ENCODE data around the gene VCAM1.

The VCAM1 gene

GRCh38 chr1:100730130-100730529 is 10.6 kb downstream of the VCAM1 start:
- no peak overlapping the region for H3K27ac ChIP-seq (replicated peaks; ENCODE audit: low read length)
- no peak overlapping the region for H2AK5ac ChIP-seq (ENCODE audit: low read depth, low read length)
- no peaks in the 10 kb centered on the region for H3K9me3 ChIP-seq (replicated peaks in 1 of 2; ENCODE audit: control insufficient read depth in 2 of 2, insufficient read depth in 1 of 2, low read depth in 1 of 2, low read length in 2 of 2)
- no peak overlapping the region for H3K4ac ChIP-seq (ENCODE audit: low read length)
- no peak overlapping the region for H3K4me2 ChIP-seq (ENCODE audit: insufficient read depth, low read length, poor library complexity, severe bottlenecking)
- H3K18ac ChIP-seq (ENCODE audit: low read length), result no peak overlapping the region
- H3K36me3 ChIP-seq (replicated peaks in 1 of 2; ENCODE audit: control insufficient read depth in 2 of 2, insufficient read depth in 2 of 2, low read length in 2 of 2), result no peaks in the 10 kb centered on the region
- H3K14ac ChIP-seq (ENCODE audit: low read length), result no peak overlapping the region
- H2BK15ac ChIP-seq (ENCODE audit: low read length), result no peak overlapping the region
- no peak overlapping the region for H3K23ac ChIP-seq (ENCODE audit: low read depth, low read length, poor library complexity)
- no peak overlapping the region for H3K4me3 ChIP-seq (ENCODE audit: low read length in 2 of 2)
- H2BK12ac ChIP-seq (ENCODE audit: low read length), result no peak overlapping the region
- H2AFZ ChIP-seq (ENCODE audit: low read length), result no peak overlapping the region
- no peak overlapping the region for H4K91ac ChIP-seq (ENCODE audit: low read depth, low read length, poor library complexity)
- DNase-seq (ENCODE audit: low spot score), result no peak
- no peaks in the 10 kb centered on the region for H3K27me3 ChIP-seq (ENCODE audit: control insufficient read depth in 3 of 3, insufficient read depth in 3 of 3, low read depth in 1 of 3, low read length in 3 of 3)
- no peaks in the 10 kb centered on the region for H3K79me1 ChIP-seq (ENCODE audit: low read depth, low read length)
- H2BK120ac ChIP-seq (ENCODE audit: low read depth, low read length), result no peak overlapping the region
- H3K4me1 ChIP-seq (ENCODE audit: control insufficient read depth in 2 of 2, insufficient read depth in 1 of 2, low read depth in 1 of 2, low read length in 2 of 2), result no peaks in the 10 kb centered on the region
- no peak overlapping the region for H4K8ac ChIP-seq (ENCODE audit: low read depth, low read length)
- H3K9ac ChIP-seq (ENCODE audit: low read depth, low read length, poor library complexity), result no peak overlapping the region
- H2BK5ac ChIP-seq (ENCODE audit: low read length), result no peak overlapping the region
- WGBS, 2 donors (ENCODE audit: extremely low coverage in 2 of 2, insufficient read length in 2 of 2, insufficient replicate concordance in 1 of 2), result no CpG with 5 or more reads among the region's 1 CpG

DNA sequence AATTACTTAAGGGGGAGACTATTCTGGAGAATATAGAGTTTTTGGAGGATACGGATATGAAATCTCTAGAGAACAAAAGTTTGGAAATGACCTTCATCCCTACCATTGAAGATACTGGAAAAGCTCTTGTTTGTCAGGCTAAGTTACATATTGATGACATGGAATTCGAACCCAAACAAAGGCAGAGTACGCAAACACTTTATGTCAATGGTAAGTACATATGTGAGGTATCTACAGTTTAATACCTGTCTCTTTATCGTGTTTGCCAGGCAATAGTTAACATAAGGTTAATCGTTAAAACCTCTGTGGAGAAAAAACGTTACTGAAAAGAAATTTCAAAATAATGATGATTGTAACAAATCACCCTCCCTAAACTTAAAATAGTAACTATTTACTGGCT is 11.8 kb downstream of the VCAM1 start:
- Histone ChIP-seq H4K91ac (ENCODE audit: low read depth, low read length, poor library complexity) (no peak overlapping the region), H3K14ac (ENCODE audit: low read length) (no peak overlapping the region), H3K36me3 (replicated peaks in 1 of 2; ENCODE audit: control insufficient read depth in 2 of 2, insufficient read depth in 2 of 2, low read length in 2 of 2) (no peaks in the 10 kb centered on the region), H3K27ac (replicated peaks; ENCODE audit: low read length) (no peak overlapping the region), H2AFZ (ENCODE audit: low read length) (no peak overlapping the region), H2AK5ac (ENCODE audit: low read depth, low read length) (no peak overlapping the region), H3K18ac (ENCODE audit: low read length) (no peak overlapping the region), H2BK5ac (ENCODE audit: low read length) (no peak overlapping the region), H3K4ac (ENCODE audit: low read length) (no peak overlapping the region), H3K79me1 (ENCODE audit: low read depth, low read length) (no peaks in the 10 kb centered on the region), H2BK15ac (ENCODE audit: low read length) (no peak overlapping the region), H3K4me3 (ENCODE audit: low read length in 2 of 2) (no peak overlapping the region), H3K4me2 (ENCODE audit: insufficient read depth, low read length, poor library complexity, severe bottlenecking) (no peak overlapping the region), H3K9ac (ENCODE audit: low read depth, low read length, poor library complexity) (no peak overlapping the region), H3K27me3 (ENCODE audit: control insufficient read depth in 3 of 3, insufficient read depth in 3 of 3, low read depth in 1 of 3, low read length in 3 of 3) (no peaks in the 10 kb centered on the region), H3K23ac (ENCODE audit: low read depth, low read length, poor library complexity) (no peak overlapping the region), H3K4me1 (ENCODE audit: control insufficient read depth in 2 of 2, insufficient read depth in 1 of 2, low read depth in 1 of 2, low read length in 2 of 2) (peaks cover 0 to 2% of the 10 kb centered on the region in 2 donors), H4K8ac (ENCODE audit: low read depth, low read length) (no peak overlapping the region), H2BK12ac (ENCODE audit: low read length) (no peak overlapping the region), H3K9me3 (replicated peaks in 1 of 2; ENCODE audit: control insufficient read depth in 2 of 2, insufficient read depth in 1 of 2, low read depth in 1 of 2, low read length in 2 of 2) (no peaks in the 10 kb centered on the region), H2BK120ac (ENCODE audit: low read depth, low read length) (no peak overlapping the region)
- WGBS, 2 donors (ENCODE audit: extremely low coverage in 2 of 2, insufficient read length in 2 of 2, insufficient replicate concordance in 1 of 2), result no CpG with 5 or more reads among the region's 6 CpGs
- DNase-seq (ENCODE audit: low spot score), result no peak

DNA sequence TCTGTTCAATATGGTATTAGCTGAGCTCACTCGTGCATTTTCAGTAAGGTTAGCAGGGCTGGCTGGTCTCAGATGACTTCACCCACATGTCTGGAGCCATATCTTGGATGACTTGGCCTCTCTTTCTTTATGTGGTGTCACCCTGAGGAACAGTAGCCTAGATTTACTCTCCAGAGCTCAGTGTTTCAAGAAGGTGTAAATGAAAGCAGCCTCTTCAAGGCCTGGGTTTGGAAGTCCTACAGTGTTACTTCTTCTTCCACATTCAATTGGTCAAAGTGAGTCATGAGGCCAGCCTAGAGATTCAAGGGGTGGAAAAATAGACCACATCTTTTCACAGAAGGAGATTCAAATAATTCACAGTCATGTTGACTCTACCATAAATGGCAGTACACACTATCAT is 12.2 kb downstream of the VCAM1 start:
- WGBS, 2 donors (ENCODE audit: extremely low coverage in 2 of 2, insufficient read length in 2 of 2, insufficient replicate concordance in 1 of 2), result no CpG with 5 or more reads among the region's 1 CpG
- H2BK120ac ChIP-seq (ENCODE audit: low read depth, low read length), result no peak overlapping the region

DNA sequence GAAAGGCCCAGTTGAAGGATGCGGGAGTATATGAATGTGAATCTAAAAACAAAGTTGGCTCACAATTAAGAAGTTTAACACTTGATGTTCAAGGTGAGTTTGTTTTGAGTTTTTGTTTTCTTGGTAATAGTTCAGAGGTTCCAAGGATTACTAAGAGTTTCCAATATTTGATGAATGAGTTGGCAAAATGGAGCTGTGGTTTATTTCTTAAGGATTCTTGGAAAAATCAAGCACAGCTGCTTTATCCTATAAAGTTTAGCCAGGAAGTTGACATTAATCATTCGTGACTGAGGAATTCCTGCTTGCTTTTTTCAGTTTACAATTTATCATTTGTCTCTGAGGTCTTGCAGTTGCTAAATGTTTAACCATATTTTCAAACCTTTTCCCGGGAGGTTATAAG is 15.1 kb downstream of the VCAM1 start:
- H3K4ac ChIP-seq (ENCODE audit: low read length), result no peak overlapping the region
- no peaks in the 10 kb centered on the region for H3K79me1 ChIP-seq (ENCODE audit: low read depth, low read length)
- no peak overlapping the region for H4K91ac ChIP-seq (ENCODE audit: low read depth, low read length, poor library complexity)
- H4K8ac ChIP-seq (ENCODE audit: low read depth, low read length), result no peak overlapping the region
- no peaks in the 10 kb centered on the region for H3K9me3 ChIP-seq (replicated peaks in 1 of 2; ENCODE audit: control insufficient read depth in 2 of 2, insufficient read depth in 1 of 2, low read depth in 1 of 2, low read length in 2 of 2)
- no peaks in the 10 kb centered on the region for H3K27me3 ChIP-seq (ENCODE audit: control insufficient read depth in 3 of 3, insufficient read depth in 3 of 3, low read depth in 1 of 3, low read length in 3 of 3)
- H3K9ac ChIP-seq (ENCODE audit: low read depth, low read length, poor library complexity), result no peak overlapping the region
- no peak overlapping the region for H3K4me2 ChIP-seq (ENCODE audit: insufficient read depth, low read length, poor library complexity, severe bottlenecking)
- H2BK15ac ChIP-seq (ENCODE audit: low read length), result no peak overlapping the region
- no peak overlapping the region for H3K18ac ChIP-seq (ENCODE audit: low read length)
- no peak overlapping the region for H2AFZ ChIP-seq (ENCODE audit: low read length)
- H3K27ac ChIP-seq (replicated peaks; ENCODE audit: low read length), result no peak overlapping the region
- no peak for DNase-seq (ENCODE audit: low spot score)
- H3K23ac ChIP-seq (ENCODE audit: low read depth, low read length, poor library complexity), result no peak overlapping the region
- no peak overlapping the region for H3K4me3 ChIP-seq (ENCODE audit: low read length in 2 of 2)
- no peak overlapping the region for H3K14ac ChIP-seq (ENCODE audit: low read length)
- H2BK120ac ChIP-seq (ENCODE audit: low read depth, low read length), result no peak overlapping the region
- H2BK12ac ChIP-seq (ENCODE audit: low read length), result no peak overlapping the region
- H2BK5ac ChIP-seq (ENCODE audit: low read length), result no peak overlapping the region
- peaks cover 0 to 4% of the 10 kb centered on the region in 2 donors for H3K4me1 ChIP-seq (ENCODE audit: control insufficient read depth in 2 of 2, insufficient read depth in 1 of 2, low read depth in 1 of 2, low read length in 2 of 2)
- WGBS, 2 donors (ENCODE audit: extremely low coverage in 2 of 2, insufficient read length in 2 of 2, insufficient replicate concordance in 1 of 2), result no CpG with 5 or more reads among the region's 3 CpGs
- H2AK5ac ChIP-seq (ENCODE audit: low read depth, low read length), result no peak overlapping the region
- no peaks in the 10 kb centered on the region for H3K36me3 ChIP-seq (replicated peaks in 1 of 2; ENCODE audit: control insufficient read depth in 2 of 2, insufficient read depth in 2 of 2, low read length in 2 of 2)

More for the DNA sequence above, 12.2 kb downstream of the VCAM1 start:
- Histone ChIP-seq H3K4me2 (ENCODE audit: insufficient read depth, low read length, poor library complexity, severe bottlenecking) (no peak overlapping the region), H2AFZ (ENCODE audit: low read length) (no peak overlapping the region), H3K9ac (ENCODE audit: low read depth, low read length, poor library complexity) (no peak overlapping the region), H2BK12ac (ENCODE audit: low read length) (no peak overlapping the region), H3K9me3 (replicated peaks in 1 of 2; ENCODE audit: control insufficient read depth in 2 of 2, insufficient read depth in 1 of 2, low read depth in 1 of 2, low read length in 2 of 2) (no peaks in the 10 kb centered on the region), H3K27me3 (ENCODE audit: control insufficient read depth in 3 of 3, insufficient read depth in 3 of 3, low read depth in 1 of 3, low read length in 3 of 3) (no peaks in the 10 kb centered on the region), H3K23ac (ENCODE audit: low read depth, low read length, poor library complexity) (no peak overlapping the region), H4K91ac (ENCODE audit: low read depth, low read length, poor library complexity) (no peak overlapping the region), H3K4ac (ENCODE audit: low read length) (no peak overlapping the region), H3K18ac (ENCODE audit: low read length) (no peak overlapping the region), H3K4me3 (ENCODE audit: low read length in 2 of 2) (no peak overlapping the region), H3K14ac (ENCODE audit: low read length) (no peak overlapping the region), H2BK5ac (ENCODE audit: low read length) (no peak overlapping the region), H4K8ac (ENCODE audit: low read depth, low read length) (no peak overlapping the region), H3K36me3 (replicated peaks in 1 of 2; ENCODE audit: control insufficient read depth in 2 of 2, insufficient read depth in 2 of 2, low read length in 2 of 2) (no peaks in the 10 kb centered on the region), H3K79me1 (ENCODE audit: low read depth, low read length) (no peaks in the 10 kb centered on the region), H2AK5ac (ENCODE audit: low read depth, low read length) (no peak overlapping the region), H2BK15ac (ENCODE audit: low read length) (no peak overlapping the region), H3K27ac (replicated peaks; ENCODE audit: low read length) (no peak overlapping the region), H3K4me1 (ENCODE audit: control insufficient read depth in 2 of 2, insufficient read depth in 1 of 2, low read depth in 1 of 2, low read length in 2 of 2) (peaks cover 0 to 3% of the 10 kb centered on the region in 2 donors)
- DNase-seq (ENCODE audit: low spot score), result no peak
